Measurements from ENCODE around the gene CALU. TPM values are rescaled to one million over a fixed set of nuclear protein-coding genes. Genes with fewer than 3 reads are reported as not detected.

Gene CALU
- polyA plus RNA-seq, 5 donors: 185 to 240 (median 217) TPM

- DNase-seq: no peak
These were observed 5.3 kb downstream of the CALU start for GRCh38 chr7:128744366-128744905.

GRCh38 chr7:128745706-128746105 lies 6.5 kb downstream of the CALU start:
- no peak for DNase-seq

- no peak for DNase-seq
These were observed 8.3 kb downstream of the CALU start for GRCh38 chr7:128747327-128748079.

GRCh38 chr7:128752251-128752650 lies 13.1 kb downstream of the CALU start:
- no peak for DNase-seq

GRCh38 chr7:128755075-128755818 lies 16.1 kb downstream of the CALU start:
- no peak for DNase-seq

GRCh38 chr7:128755819-128756476 lies 16.8 kb downstream of the CALU start:
- DNase-seq: no peak

GRCh38 chr7:128757203-128757602 lies 18.0 kb downstream of the CALU start:
- no peak for DNase-seq

- DNase-seq: no peak
These were observed 19.4 kb downstream of the CALU start for GRCh38 chr7:128758553-128758952.

GRCh38 chr7:128759242-128759641 lies 20.1 kb downstream of the CALU start:
- no peak for DNase-seq

GRCh38 chr7:128763541-128763940 lies 24.4 kb downstream of the CALU start:
- DNase-seq: no peak

GRCh38 chr7:128767475-128768110 lies 28.4 kb downstream of the CALU start:
- DNase-seq: no peak

- no peak for DNase-seq
These were observed 31.1 kb downstream of the CALU start for GRCh38 chr7:128770233-128770632.

- DNase-seq: no peak
These were observed 34.4 kb downstream of the CALU start for GRCh38 chr7:128773604-128774003.

- DNase-seq: no peak
These were observed 35.0 kb downstream of the CALU start for GRCh38 chr7:128774029-128774689.

- no peak for DNase-seq
These were observed 35.8 kb downstream of the CALU start for GRCh38 chr7:128774921-128775320.

GRCh38 chr7:128775744-128776474 lies 36.8 kb downstream of the CALU start, which contains the start of gene OPN1SW:
OPN1SW (minus strand) TSS chr7:128775794; CDS start chr7:128775781, 13 bp downstream.
- DNase-seq: no peak

GRCh38 chr7:128777156-128778123 lies 38.3 kb downstream of the CALU start:
- no peak for DNase-seq

- DNase-seq: no peak
These were observed 39.8 kb downstream of the CALU start for GRCh38 chr7:128778946-128779345.

- DNase-seq: no peak
These were observed 42.0 kb downstream of the CALU start for GRCh38 chr7:128781126-128781525.

Data from right lung (tissue), 5 donors.